ENCODE results near the gene SCN9A. TPM values are rescaled to one million over a fixed set of nuclear protein-coding genes. Genes with fewer than 3 reads are reported as not detected.

The SCN9A gene
- total RNA-seq, 2 experiments from 2014 or later = 0.14 to 0.17 TPM

- TF ChIP-seq CTCF (IDR thresholded peaks at IDR 0.05) = no peak
- H3K4me3 ChIP-seq (ENCODE audit: low read length) = no peak overlapping the region
- intact Hi-C loops (cut with DNase I, micrococcal nuclease) = no loop called here
- no peaks in the 10 kb centered on the region for H3K9me3 Mint-ChIP-seq
- peaks cover 0 to 4% of the 10 kb centered on the region in 2 experiments for H3K27me3 ChIP-seq (ENCODE audit: control insufficient read depth in 1 of 2, insufficient read depth in 2 of 2, low read length in 2 of 2)
- no peak overlapping the region for H3K27ac Mint-ChIP-seq
- H3K9me3 ChIP-seq (ENCODE audit: control insufficient read depth in 1 of 2, insufficient read depth in 1 of 2, low read length in 2 of 2) = no peaks in the 10 kb centered on the region
- H3K4me1 ChIP-seq (ENCODE audit: insufficient read depth, low read length) = no peaks in the 10 kb centered on the region
- H3K4me1 Mint-ChIP-seq (ENCODE audit: low read depth) = no peaks in the 10 kb centered on the region
- H3K27me3 Mint-ChIP-seq = peaks cover 24% of the 10 kb centered on the region
- no peak overlapping the region for H3K4me3 Mint-ChIP-seq
- H3K36me3 Mint-ChIP-seq (ENCODE audit: low read depth) = no peaks in the 10 kb centered on the region
- no peak for ATAC-seq (ENCODE audit: poor library complexity)
- no peak for DNase-seq
- CTCF ChIA-PET = no interaction called here
- H3K36me3 ChIP-seq (ENCODE audit: insufficient read depth, low read length) = no peaks in the 10 kb centered on the region
- POLR2A ChIA-PET = no interaction called here
- H3K27ac ChIP-seq (ENCODE audit: low read depth in 1 of 2, low read length in 2 of 2) = no peak overlapping the region
Measured at GRCh38 chr2:166158546-166158945, 217.2 kb downstream of the SCN9A start.

- Mint-ChIP-seq H3K9me3 (no peaks in the 10 kb centered on the region), H3K27ac (no peak overlapping the region), H3K4me3 (no peak overlapping the region), H3K36me3 (ENCODE audit: low read depth) (no peaks in the 10 kb centered on the region), H3K27me3 (peaks cover 27% of the 10 kb centered on the region), H3K4me1 (ENCODE audit: low read depth) (no peaks in the 10 kb centered on the region)
- H3K36me3 ChIP-seq (ENCODE audit: insufficient read depth, low read length) = no peaks in the 10 kb centered on the region
- DNase-seq (no peak), ATAC-seq (ENCODE audit: poor library complexity) (no peak)
- H3K4me1 ChIP-seq (ENCODE audit: insufficient read depth, low read length) = no peaks in the 10 kb centered on the region
- ChIA-PET CTCF (no interaction called here), POLR2A (no interaction called here)
- no peak overlapping the region for H3K27ac ChIP-seq (ENCODE audit: low read depth in 1 of 2, low read length in 2 of 2)
- no peaks in the 10 kb centered on the region for H3K9me3 ChIP-seq (ENCODE audit: control insufficient read depth in 1 of 2, insufficient read depth in 1 of 2, low read length in 2 of 2)
- H3K27me3 ChIP-seq (ENCODE audit: control insufficient read depth in 1 of 2, insufficient read depth in 2 of 2, low read length in 2 of 2) = peaks cover 0 to 4% of the 10 kb centered on the region in 2 experiments
- no peak for TF ChIP-seq CTCF (IDR thresholded peaks at IDR 0.05)
- no peak overlapping the region for H3K4me3 ChIP-seq (ENCODE audit: low read length)
- intact Hi-C loops (cut with DNase I, micrococcal nuclease) = no loop called here
Measured at GRCh38 chr2:166157578-166157977, 218.2 kb downstream of the SCN9A start.

GRCh38 chr2:166156985-166157490 is 218.7 kb downstream of the SCN9A start:
- no peaks in the 10 kb centered on the region for H3K9me3 Mint-ChIP-seq
- no peak for DNase-seq
- H3K4me3 Mint-ChIP-seq = no peak overlapping the region
- H3K27me3 ChIP-seq (ENCODE audit: control insufficient read depth in 1 of 2, insufficient read depth in 2 of 2, low read length in 2 of 2) = peaks cover 0 to 4% of the 10 kb centered on the region in 2 experiments
- H3K27ac ChIP-seq (ENCODE audit: low read depth in 1 of 2, low read length in 2 of 2) = no peak overlapping the region
- no peak for ATAC-seq (ENCODE audit: poor library complexity)
- no peaks in the 10 kb centered on the region for H3K4me1 Mint-ChIP-seq (ENCODE audit: low read depth)
- TF ChIP-seq CTCF (IDR thresholded peaks at IDR 0.05) = no peak
- no peaks in the 10 kb centered on the region for H3K36me3 Mint-ChIP-seq (ENCODE audit: low read depth)
- H3K36me3 ChIP-seq (ENCODE audit: insufficient read depth, low read length) = no peaks in the 10 kb centered on the region
- CTCF ChIA-PET = no interaction called here
- no peaks in the 10 kb centered on the region for H3K9me3 ChIP-seq (ENCODE audit: control insufficient read depth in 1 of 2, insufficient read depth in 1 of 2, low read length in 2 of 2)
- H3K27me3 Mint-ChIP-seq = peaks cover 27% of the 10 kb centered on the region
- no peak overlapping the region for H3K27ac Mint-ChIP-seq
- H3K4me1 ChIP-seq (ENCODE audit: insufficient read depth, low read length) = no peaks in the 10 kb centered on the region
- no peak overlapping the region for H3K4me3 ChIP-seq (ENCODE audit: low read length)
- POLR2A ChIA-PET = no interaction called here
- intact Hi-C loops (cut with DNase I, micrococcal nuclease) = no loop called here

Measured in CD4-positive, alpha-beta T cell (primary cell).